PC-3 (cell line): ENCODE measurements around the gene PDLIM1. TPM values are rescaled to one million over a fixed set of nuclear protein-coding genes. Genes with fewer than 3 reads are reported as not detected.

Source experiments
- ATAC-seq: fragments of 200-7000 bp; cut with Tn5 transposase; 2 replicates; pipeline ENCODE4 v1.9.1; 2020; ENCODE audit warnings: mild to moderate bottlenecking, moderate library complexity
- BruUV-seq: library from RNA; stranded (reverse); fragments of 400-500 nt; replicated peaks from 2 replicates; lab custom pipeline; 2021; lab: Mats Ljungman, UMichigan
- CTCF ChIA-PET: fragments of 300-600 bp; sonication (Branson Sonifier 250); formaldehyde crosslinking; loops from one replicate; lab custom pipeline; 2022; ENCODE audit warnings: antibody characterized with exemption; lab: Charles Lee
- POLR2A ChIA-PET: fragments of 300-600 bp; sonication (Branson Sonifier 250); formaldehyde crosslinking; loops from one replicate; lab custom pipeline; 2022; ENCODE audit warnings: antibody characterized with exemption; ENCODE audit not compliant: unreplicated experiment; lab: Charles Lee
- DNase-seq: peaks from one replicate; pipeline ENCODE4 v3.0.0-alpha.2; 2015
- H2AFZ ChIP-seq: fragments of 300-600 bp; sonication (generic); 2 replicates; pipeline ENCODE4 v1.6.0; 2016; ENCODE audit warnings: antibody characterized with exemption, low read length
- H3F3A ChIP-seq: fragments of 300-600 bp; sonication (generic); one replicate; pipeline ENCODE4 v1.6.0; 2017; ENCODE audit warnings: antibody characterized with exemption, low read length, control low read depth, mild to moderate bottlenecking; ENCODE audit not compliant: unreplicated experiment
- H3K27ac ChIP-seq: fragments of 300-600 bp; sonication (generic); 2 replicates; pipeline ENCODE4 v1.5.1; 2016; ENCODE audit warnings: mild to moderate bottlenecking, low read length
- H3K27me3 ChIP-seq: fragments of 300-600 bp; sonication (generic); 2 replicates; pipeline ENCODE4 v1.6.1; 2016; ENCODE audit warnings: low read length, mixed read lengths
- H3K36me3 ChIP-seq: fragments of 300-600 bp; sonication (generic); 2 replicates; pipeline ENCODE4 v1.6.1; 2016; ENCODE audit warnings: low read depth, mixed run types, low read length, mixed read lengths
- H3K4me1 ChIP-seq: fragments of 300-600 bp; sonication (generic); 2 replicates; pipeline ENCODE4 v1.5.1; 2016; ENCODE audit warnings: low read length; ENCODE audit not compliant: insufficient read depth
- H3K4me2 ChIP-seq: fragments of 300-600 bp; sonication (generic); 2 replicates; pipeline ENCODE4 v1.6.0; 2016; ENCODE audit warnings: low read length
- H3K4me3 ChIP-seq: fragments of 300-600 bp; sonication (generic); 2 replicates; pipeline ENCODE4 v1.5.1; 2016; ENCODE audit warnings: mild to moderate bottlenecking, low read length, mixed read lengths
- H3K79me2 ChIP-seq: fragments of 300-600 bp; sonication (generic); 2 replicates; pipeline ENCODE4 v1.6.1; 2017; ENCODE audit warnings: low read length, mixed read lengths
- H3K9ac ChIP-seq: fragments of 300-600 bp; sonication (generic); 2 replicates; pipeline ENCODE4 v1.6.0; 2016; ENCODE audit warnings: mild to moderate bottlenecking, low read length
- H3K9me2 ChIP-seq: fragments of 300-600 bp; sonication (generic); replicated peaks from 2 replicates; pipeline ENCODE4 v1.6.1; 2016; ENCODE audit warnings: mixed run types, low read length, mixed read lengths
- H3K9me3 ChIP-seq: fragments of 300-600 bp; sonication (generic); 2 replicates; pipeline ENCODE4 v1.6.1; 2016; ENCODE audit warnings: low read length, mixed read lengths
- H4K20me1 ChIP-seq: fragments of 300-600 bp; sonication (generic); 2 replicates; pipeline ENCODE4 v1.6.1; 2016; ENCODE audit warnings: low read length, mixed read lengths
- EZH2 ChIP-seq: fragments of 300-600 bp; sonication (generic); IDR thresholded peaks from one replicate; pipeline ENCODE4 v1.6.1; 2017; ENCODE audit warnings: antibody characterized with exemption, mild to moderate bottlenecking, low read length; ENCODE audit not compliant: unreplicated experiment
- EZH2phosphoT487 ChIP-seq: fragments of 300-600 bp; sonication (generic); IDR thresholded peaks from 2 replicates; pipeline ENCODE4 v1.6.1; 2018; ENCODE audit warnings: mild to moderate bottlenecking, antibody characterized with exemption, low read length, borderline replicate concordance
- intact Hi-C: fragments of 100-400 bp; cut with micrococcal nuclease; formaldehyde crosslinking; loops from 2 replicates; pipeline ENCODE4 v1.9.0; 2023
- total RNA-seq: library from RNA; depleted of rRNA; stranded (reverse); fragments of >200 nt; gene quantifications from 2 replicates; pipeline ENCODE4 v1.2.3, GENCODE V29; 2014
- TF ChIP-seq, protein P1 (sequence below): fragments of 300-600 bp; sonication (generic); conservative IDR thresholded peaks from 2 replicates; pipeline ENCODE4 v1.5.1; 2017; ENCODE audit warnings: antibody characterized with exemption, low read depth, mild to moderate bottlenecking, low read length

The PDLIM1 gene
- total RNA-seq, 1 experiment from 2014 or later: 28.2 TPM

DNA sequence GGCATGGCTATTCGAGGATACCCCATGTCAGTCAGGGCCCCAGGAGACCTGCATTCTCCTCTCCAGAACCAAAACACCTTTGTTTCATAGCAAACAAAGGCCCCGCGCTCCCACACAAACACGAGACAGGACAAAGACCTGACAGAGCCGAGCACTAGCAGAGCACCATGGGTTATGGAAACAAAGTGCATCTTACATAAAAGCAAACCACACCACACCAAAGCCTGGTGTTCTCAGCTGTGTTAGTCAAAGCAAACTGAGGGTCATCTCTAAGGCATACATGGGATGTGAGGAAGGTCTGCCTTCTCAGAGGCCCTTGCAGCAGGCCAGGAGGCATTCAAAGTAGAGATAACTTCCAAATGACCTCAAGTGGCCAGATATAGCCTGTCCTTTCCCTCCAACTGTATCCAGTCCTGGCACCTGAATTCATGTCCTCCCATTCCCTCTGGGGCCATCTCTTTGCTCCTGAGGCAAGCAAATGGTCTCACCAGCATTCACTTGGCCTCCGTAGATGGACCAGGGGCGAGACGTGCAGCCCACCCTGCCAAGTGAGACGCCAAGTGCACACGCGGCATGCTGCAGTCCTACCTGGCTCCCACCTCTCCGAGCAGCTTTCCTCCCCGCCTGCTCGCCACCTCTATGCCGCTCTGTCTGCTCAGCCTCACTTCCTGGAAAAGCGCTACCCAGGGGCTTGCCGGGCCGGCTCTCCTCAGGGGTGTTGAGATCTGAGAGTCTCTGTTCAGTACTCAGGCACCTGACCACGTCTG is 45.3 kb upstream of the PDLIM1 start:
- Histone ChIP-seq H3K4me1 (peaks cover 32% of the 10 kb centered on the region), H3K4me3 (no peak overlapping the region), H3K9me2 (no peaks in the 10 kb centered on the region), H3K9me3 (no peaks in the 10 kb centered on the region), H3K4me2 (no peak overlapping the region), H3K9ac (no peak overlapping the region), H3K36me3 (no peaks in the 10 kb centered on the region), H3K79me2 (no peaks in the 10 kb centered on the region), H4K20me1 (no peaks in the 10 kb centered on the region), H3K27ac (no peak overlapping the region; the same call in 1 of the 2 replicates), H3K27me3 (no peaks in the 10 kb centered on the region), H3F3A (no peaks in the 10 kb centered on the region), H2AFZ (no peak overlapping the region)
- intact Hi-C loops: loop anchor here (2.0 kb wide), 2 partner anchors 27 to 47 kb away; no protein-coding TSS in a partner anchor
- no TSS peak for BruUV-seq
- ATAC-seq: no peak
- POLR2A ChIA-PET: no interaction called here
- TF ChIP-seq, protein P1, sequence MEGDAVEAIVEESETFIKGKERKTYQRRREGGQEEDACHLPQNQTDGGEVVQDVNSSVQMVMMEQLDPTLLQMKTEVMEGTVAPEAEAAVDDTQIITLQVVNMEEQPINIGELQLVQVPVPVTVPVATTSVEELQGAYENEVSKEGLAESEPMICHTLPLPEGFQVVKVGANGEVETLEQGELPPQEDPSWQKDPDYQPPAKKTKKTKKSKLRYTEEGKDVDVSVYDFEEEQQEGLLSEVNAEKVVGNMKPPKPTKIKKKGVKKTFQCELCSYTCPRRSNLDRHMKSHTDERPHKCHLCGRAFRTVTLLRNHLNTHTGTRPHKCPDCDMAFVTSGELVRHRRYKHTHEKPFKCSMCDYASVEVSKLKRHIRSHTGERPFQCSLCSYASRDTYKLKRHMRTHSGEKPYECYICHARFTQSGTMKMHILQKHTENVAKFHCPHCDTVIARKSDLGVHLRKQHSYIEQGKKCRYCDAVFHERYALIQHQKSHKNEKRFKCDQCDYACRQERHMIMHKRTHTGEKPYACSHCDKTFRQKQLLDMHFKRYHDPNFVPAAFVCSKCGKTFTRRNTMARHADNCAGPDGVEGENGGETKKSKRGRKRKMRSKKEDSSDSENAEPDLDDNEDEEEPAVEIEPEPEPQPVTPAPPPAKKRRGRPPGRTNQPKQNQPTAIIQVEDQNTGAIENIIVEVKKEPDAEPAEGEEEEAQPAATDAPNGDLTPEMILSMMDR: no peak
- TF ChIP-seq EZH2 (no peak), EZH2phosphoT487 (no peak)
- no peak for DNase-seq
- CTCF ChIA-PET: interaction anchor here (0.6 kb wide), 1 partner anchor 29 kb away, joined by 3 read pairs; no protein-coding TSS in a partner anchor

GRCh38 chr10:95334805-95335144 is 44.0 kb upstream of the PDLIM1 start:
- no peaks in the 10 kb centered on the region for H3F3A ChIP-seq
- TSS peak; percentile 92 for BruUV-seq
- DNase-seq (no peak), ATAC-seq (no peak; the same call in 1 of the 2 replicates)
- H4K20me1 ChIP-seq: no peaks in the 10 kb centered on the region
- H3K27me3 ChIP-seq: no peaks in the 10 kb centered on the region
- ChIA-PET POLR2A (interaction anchor here (0.8 kb wide), 1 partner anchor 91 kb away, joined by 5 read pairs; no protein-coding TSS in a partner anchor), CTCF (no interaction called here)
- no peaks in the 10 kb centered on the region for H3K9me3 ChIP-seq
- no peaks in the 10 kb centered on the region for H3K79me2 ChIP-seq
- H3K9ac ChIP-seq: peak overlapping the region; percentile 75
- no peak overlapping the region for H3K4me3 ChIP-seq
- H3K36me3 ChIP-seq: no peaks in the 10 kb centered on the region
- intact Hi-C loops: loop anchor here (1.0 to 2.0 kb wide), 3 partner anchors 26 to 120 kb away; no protein-coding TSS in a partner anchor
- no peak for TF ChIP-seq EZH2
- no peak for TF ChIP-seq EZH2phosphoT487
- TF ChIP-seq, protein P1: no peak
- no peaks in the 10 kb centered on the region for H3K9me2 ChIP-seq
- peak overlapping the region; percentile 57 for H3K4me2 ChIP-seq
- H2AFZ ChIP-seq: peak overlapping the region; percentile 61; the same call in 1 of the 2 replicates
- peak overlapping the region; percentile 95 for H3K27ac ChIP-seq
- peaks cover 46% of the 10 kb centered on the region for H3K4me1 ChIP-seq
